CD14-positive monocyte (primary cell): ENCODE results near the gene TMEM61. TPM values are rescaled to one million over a fixed set of nuclear protein-coding genes. Genes with fewer than 3 reads are reported as not detected.

Source experiments
- DNase-seq, 3 donors: peaks; one replicate each; pipeline ENCODE4 v3.0.0-alpha.2; 2011 to 2022
- H2AFZ ChIP-seq: 2 replicates; pipeline ENCODE4 v1.6.0; 2012; ENCODE audit warnings: mild to moderate bottlenecking, low read depth, low read length, inconsistent platforms; ENCODE audit not compliant: insufficient read depth, poor library complexity, severe bottlenecking
- H3K27ac ChIP-seq, 2 donors: 1 replicate in 1 of 2; 2 replicates in 1 of 2; pipeline ENCODE4 v1.5.1; 2012 to 2013; ENCODE audit warnings: low read length in 2 of 2, control low read depth in 1 of 2, inconsistent platforms in 1 of 2, low read depth in 1 of 2, mild to moderate bottlenecking in 1 of 2
- H3K27me3 ChIP-seq, 2 donors: one replicate each; pipeline versions ENCODE4 v1.6.0 to v1.6.1; 2011 to 2013; ENCODE audit warnings: low read length in 2 of 2; ENCODE audit not compliant: control insufficient read depth in 2 of 2, insufficient read depth in 2 of 2
- H3K36me3 ChIP-seq, 2 donors: replicated peaks in 1 of 2; 1 replicate in 1 of 2; 2 replicates in 1 of 2; pipeline versions ENCODE4 v1.5.1 to v1.6.1; 2012 to 2013; ENCODE audit warnings: low read length in 2 of 2, control low read depth in 1 of 2, inconsistent platforms in 1 of 2, mild to moderate bottlenecking in 1 of 2; ENCODE audit not compliant: insufficient read depth in 2 of 2, control insufficient read depth in 1 of 2
- H3K4me1 ChIP-seq, 2 donors: 1 replicate in 1 of 2; 2 replicates in 1 of 2; pipeline versions ENCODE4 v1.5.1 to v1.6.1; 2012 to 2013; ENCODE audit warnings: low read length in 2 of 2, control low read depth in 1 of 2, inconsistent platforms in 1 of 2, mild to moderate bottlenecking in 1 of 2, moderate library complexity in 1 of 2; ENCODE audit not compliant: insufficient read depth in 2 of 2, control insufficient read depth in 1 of 2
- H3K4me2 ChIP-seq: replicated peaks from 2 replicates; pipeline ENCODE3; 2012; ENCODE audit warnings: low read length, moderate library complexity, mild to moderate bottlenecking; ENCODE audit not compliant: poor library complexity, severe bottlenecking; ENCODE audit errors: extremely low read depth
- H3K4me3 ChIP-seq, 3 experiments: fragments of 200-600 bp in 1 of 3; sonication (generic) in 1 of 3; replicated peaks in 1 of 3; 1 replicate in 2 of 3; 2 replicates in 1 of 3; pipeline ENCODE4 v1.5.1; 2011 to 2013; ENCODE audit warnings: low read length in 3 of 3, mild to moderate bottlenecking in 3 of 3, control low read depth in 2 of 3, low read depth in 2 of 3, inconsistent platforms in 1 of 3, moderate library complexity in 1 of 3
- H3K79me2 ChIP-seq: 2 replicates; pipeline ENCODE4 v1.6.0; 2012; ENCODE audit warnings: mild to moderate bottlenecking, control low read depth, inconsistent platforms, low read length, moderate library complexity; ENCODE audit not compliant: insufficient read depth
- H3K9ac ChIP-seq: 2 replicates; pipeline ENCODE4 v1.6.0; 2017; ENCODE audit warnings: low read length, mild to moderate bottlenecking; ENCODE audit not compliant: insufficient read depth, poor library complexity, severe bottlenecking
- H3K9me3 ChIP-seq, 2 donors: replicated peaks in 1 of 2; 1 replicate in 1 of 2; 2 replicates in 1 of 2; pipeline versions ENCODE4 v1.5.1 to v1.6.1; 2012 to 2013; ENCODE audit warnings: low read length in 2 of 2, control low read depth in 1 of 2; ENCODE audit not compliant: control insufficient read depth in 1 of 2, insufficient read depth in 1 of 2
- H4K20me1 ChIP-seq: 2 replicates; pipeline ENCODE4 v1.6.0; 2012; ENCODE audit warnings: mild to moderate bottlenecking, low read length, control low read depth, moderate library complexity; ENCODE audit not compliant: insufficient read depth
- H3K27ac Mint-ChIP-seq, 7 donors: one replicate each; pipeline ENCODE4 v1.8.0; 2020; ENCODE audit warnings: mild to moderate bottlenecking in 7 of 7, mixed read lengths in 7 of 7, moderate library complexity in 6 of 7, inconsistent platforms in 2 of 7
- H3K27me3 Mint-ChIP-seq, 3 donors: one replicate each; pipeline ENCODE4 v1.8.0; 2021 to 2022; ENCODE audit warnings: low read depth in 3 of 3, mild to moderate bottlenecking in 3 of 3, mixed read lengths in 3 of 3, moderate library complexity in 3 of 3, inconsistent platforms in 1 of 3
- H3K36me3 Mint-ChIP-seq, 2 donors: one replicate each; pipeline ENCODE4 v1.8.0; 2020; ENCODE audit warnings: mixed read lengths in 2 of 2, inconsistent platforms in 1 of 2, mild to moderate bottlenecking in 1 of 2
- H3K4me1 Mint-ChIP-seq: one replicate; pipeline ENCODE4 v1.8.0; 2020; ENCODE audit warnings: mild to moderate bottlenecking, mixed read lengths
- H3K4me3 Mint-ChIP-seq, 2 donors: one replicate each; pipeline ENCODE4 v1.8.0; 2020; ENCODE audit warnings: mild to moderate bottlenecking in 2 of 2, mixed read lengths in 2 of 2, moderate library complexity in 1 of 2
- H3K9me3 Mint-ChIP-seq, 7 donors: one replicate each; pipeline ENCODE4 v1.8.0; 2020 to 2022; ENCODE audit warnings: mixed read lengths in 7 of 7, mild to moderate bottlenecking in 6 of 7, moderate library complexity in 6 of 7, inconsistent platforms in 2 of 7
- WGBS: methylation state at CpG from one replicate; pipeline ENCODE4 v1.1.5; 2013; ENCODE audit warnings: missing lambda C conversion rate; ENCODE audit not compliant: insufficient coverage; 5-methylcytosine and 5-hydroxymethylcytosine counted together
- intact Hi-C, 2 donors: fragments of 100-400 bp; cut with micrococcal nuclease; formaldehyde crosslinking; loops; one replicate each; pipeline versions ENCODE4 v1.15.0 to v1.15.1; 2023
- polyA plus RNA-seq, 3 donors: library from polyadenylated mRNA; depleted of rRNA in 1 of 3; unstranded in 2 of 3; stranded (reverse) in 1 of 3; fragments of 300-500 nt in 2 of 3; fragments of >200 nt in 1 of 3; fragmentation: Illumina TruSeq in 2 of 3; gene quantifications; 1 replicate in 2 of 3; 2 replicates in 1 of 3; pipeline ENCODE4 v1.2.3, GENCODE V29; 2012 to 2021
- TF ChIP-seq, protein P1 (sequence below): fragments of 200-600 bp; IDR thresholded peaks from one replicate; pipeline ENCODE4 v1.8.0; 2022; ENCODE audit warnings: antibody characterized with exemption, mild to moderate bottlenecking

Gene TMEM61
- polyA plus RNA-seq, 3 donors: not detected

DNA sequence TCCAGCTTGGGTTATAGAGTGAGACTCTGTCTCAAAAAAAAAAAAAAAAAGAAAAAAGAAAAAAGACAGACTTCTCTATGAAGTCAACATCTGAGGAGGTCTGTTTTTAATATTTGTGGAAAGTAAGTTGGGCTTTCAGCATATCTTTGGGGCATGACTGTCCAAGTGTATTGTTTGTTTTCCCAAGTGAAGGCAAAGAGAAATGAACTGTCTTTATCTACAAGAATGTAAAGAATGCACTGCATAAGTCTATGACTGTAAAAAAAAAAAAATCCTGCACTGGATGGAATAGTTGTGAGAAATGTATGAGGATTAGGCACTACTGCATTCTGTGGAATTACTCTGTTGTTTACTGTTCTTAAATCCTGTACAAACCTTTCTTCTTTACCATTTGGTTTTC, 45.6 kb upstream of the TMEM61 start:
- no peaks in the 10 kb centered on the region for H3K4me1 ChIP-seq
- no peaks in the 10 kb centered on the region for H3K9me3 ChIP-seq
- H3K36me3 Mint-ChIP-seq: no peaks in the 10 kb centered on the region
- no peak overlapping the region for H3K9ac ChIP-seq
- no peak overlapping the region for H3K27ac Mint-ChIP-seq
- TF ChIP-seq, protein P1, sequence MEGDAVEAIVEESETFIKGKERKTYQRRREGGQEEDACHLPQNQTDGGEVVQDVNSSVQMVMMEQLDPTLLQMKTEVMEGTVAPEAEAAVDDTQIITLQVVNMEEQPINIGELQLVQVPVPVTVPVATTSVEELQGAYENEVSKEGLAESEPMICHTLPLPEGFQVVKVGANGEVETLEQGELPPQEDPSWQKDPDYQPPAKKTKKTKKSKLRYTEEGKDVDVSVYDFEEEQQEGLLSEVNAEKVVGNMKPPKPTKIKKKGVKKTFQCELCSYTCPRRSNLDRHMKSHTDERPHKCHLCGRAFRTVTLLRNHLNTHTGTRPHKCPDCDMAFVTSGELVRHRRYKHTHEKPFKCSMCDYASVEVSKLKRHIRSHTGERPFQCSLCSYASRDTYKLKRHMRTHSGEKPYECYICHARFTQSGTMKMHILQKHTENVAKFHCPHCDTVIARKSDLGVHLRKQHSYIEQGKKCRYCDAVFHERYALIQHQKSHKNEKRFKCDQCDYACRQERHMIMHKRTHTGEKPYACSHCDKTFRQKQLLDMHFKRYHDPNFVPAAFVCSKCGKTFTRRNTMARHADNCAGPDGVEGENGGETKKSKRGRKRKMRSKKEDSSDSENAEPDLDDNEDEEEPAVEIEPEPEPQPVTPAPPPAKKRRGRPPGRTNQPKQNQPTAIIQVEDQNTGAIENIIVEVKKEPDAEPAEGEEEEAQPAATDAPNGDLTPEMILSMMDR: no peak
- no peaks in the 10 kb centered on the region for H3K36me3 ChIP-seq
- no peaks in the 10 kb centered on the region for H4K20me1 ChIP-seq
- H3K9me3 Mint-ChIP-seq: peaks cover 3 to 8% (median 5%) of the 10 kb centered on the region in 7 donors
- peaks cover 3 to 5% of the 10 kb centered on the region in 2 donors for H3K27me3 ChIP-seq
- H3K27me3 Mint-ChIP-seq: peaks cover 14 to 23% (median 18%) of the 10 kb centered on the region in 3 donors
- DNase-seq: no peak
- no peak overlapping the region for H3K4me3 ChIP-seq
- no peak overlapping the region for H3K4me3 Mint-ChIP-seq
- intact Hi-C loops: no loop called here
- no peaks in the 10 kb centered on the region for H3K79me2 ChIP-seq
- H2AFZ ChIP-seq: no peak overlapping the region
- H3K4me2 ChIP-seq: no peak overlapping the region
- no peaks in the 10 kb centered on the region for H3K4me1 Mint-ChIP-seq
- H3K27ac ChIP-seq: no peak overlapping the region

- Mint-ChIP-seq H3K27ac (no peak overlapping the region), H3K9me3 (peaks cover 3 to 8% (median 5%) of the 10 kb centered on the region in 7 donors), H3K4me1 (no peaks in the 10 kb centered on the region), H3K27me3 (peaks cover 15 to 24% (median 15%) of the 10 kb centered on the region in 3 donors), H3K4me3 (no peak overlapping the region), H3K36me3 (no peaks in the 10 kb centered on the region)
- H2AFZ ChIP-seq: no peak overlapping the region
- no peaks in the 10 kb centered on the region for H3K79me2 ChIP-seq
- H4K20me1 ChIP-seq: no peaks in the 10 kb centered on the region
- no peaks in the 10 kb centered on the region for H3K36me3 ChIP-seq
- H3K4me2 ChIP-seq: no peak overlapping the region
- H3K27me3 ChIP-seq: peaks cover 3 to 5% of the 10 kb centered on the region in 2 donors
- H3K4me1 ChIP-seq: no peaks in the 10 kb centered on the region
- no peak overlapping the region for H3K9ac ChIP-seq
- H3K27ac ChIP-seq: no peak overlapping the region
- no peak overlapping the region for H3K4me3 ChIP-seq
- DNase-seq: no peak
- 93% methylated on average over 3 of the region's 4 CpGs for WGBS
- H3K9me3 ChIP-seq: no peaks in the 10 kb centered on the region
- TF ChIP-seq, protein P1: no peak
- intact Hi-C loops: no loop called here
These were observed 43.6 kb upstream of the TMEM61 start for GRCh38 chr1:54936791-54937190.
